Peyer's patch (tissue), 4 donors: Measurements from ENCODE around the gene GRID2. TPM values are rescaled to one million over a fixed set of nuclear protein-coding genes. Genes with fewer than 3 reads are reported as not detected.

Experiments
- DNase-seq, 3 donors: peaks; one replicate each; pipeline ENCODE4 v3.0.0-alpha.2; 2017 to 2019
- H3K27ac ChIP-seq, 4 donors: fragments of 200-600 bp; sonication (generic); one replicate each; pipeline ENCODE4 v1.5.1; 2016 to 2019
- H3K27me3 ChIP-seq, 2 donors: fragments of 200-600 bp; sonication (generic); one replicate each; pipeline ENCODE4 v1.5.1; 2019
- H3K36me3 ChIP-seq, 3 donors: fragments of 200-600 bp; sonication (generic); one replicate each; pipeline ENCODE4 v1.5.1; 2016 to 2019
- H3K4me1 ChIP-seq, 4 donors: fragments of 200-600 bp; sonication (generic); one replicate each; pipeline ENCODE4 v1.5.1; 2016 to 2019
- H3K4me3 ChIP-seq, 4 donors: fragments of 200-600 bp; sonication (generic); 1 replicate in 3 of 4; 2 replicates in 1 of 4; pipeline ENCODE4 v1.5.1; 2016 to 2019; ENCODE audit warnings: mild to moderate bottlenecking in 1 of 4
- H3K9me3 ChIP-seq, 4 donors: fragments of 200-600 bp; sonication (generic); one replicate each; pipeline ENCODE4 v1.5.1; 2016 to 2019; ENCODE audit warnings: mild to moderate bottlenecking in 1 of 4
- POLR2A ChIP-seq, 2 donors: fragments of 450-650 bp; IDR thresholded peaks; one replicate each; pipeline ENCODE4 v1.5.1; 2017; ENCODE audit warnings: antibody characterized with exemption in 2 of 2, mild to moderate bottlenecking in 2 of 2, moderate library complexity in 2 of 2
- total RNA-seq, 4 donors: library from RNA; depleted of rRNA; stranded (reverse); fragments of >200 nt; gene quantifications; one replicate each; pipeline ENCODE4 v1.1.0, GENCODE V29; 2016
- TF ChIP-seq, protein P1 (sequence below), 6 experiments: fragments of 450-650 bp in 4 of 6; fragments of 200-600 bp in 2 of 6; sonication (generic) in 1 of 6; IDR thresholded peaks; one replicate each; pipeline ENCODE4 v1.5.1; 2017 to 2019; ENCODE audit warnings: antibody characterized with exemption in 6 of 6, mild to moderate bottlenecking in 3 of 6, moderate library complexity in 1 of 6

Gene GRID2
- total RNA-seq, 4 donors from 2014 or later, result 0.54 TPM; not detected in 3

DNA sequence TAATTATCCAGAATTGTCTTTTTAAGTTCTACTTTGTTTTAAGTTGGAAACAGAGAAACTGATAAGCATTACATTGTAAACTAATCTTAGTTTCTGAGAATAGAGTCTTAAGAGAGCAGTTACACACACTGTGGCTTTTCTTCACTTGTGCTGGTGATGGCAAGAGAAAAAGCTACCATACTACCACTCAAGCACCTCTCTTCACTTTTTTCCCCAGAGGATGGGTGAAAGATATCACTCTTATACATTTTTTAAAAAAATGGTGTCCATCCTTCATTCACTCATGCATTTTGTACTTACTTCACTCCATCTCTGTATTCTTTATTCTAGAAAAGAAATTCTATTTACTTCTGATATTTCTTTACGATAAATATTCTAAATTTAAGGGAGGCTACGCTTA is 42.5 kb upstream of the GRID2 start:
- no peaks in the 10 kb centered on the region for H3K4me1 ChIP-seq
- DNase-seq, result no peak
- no peaks in the 10 kb centered on the region for H3K36me3 ChIP-seq
- TF ChIP-seq, protein P1, sequence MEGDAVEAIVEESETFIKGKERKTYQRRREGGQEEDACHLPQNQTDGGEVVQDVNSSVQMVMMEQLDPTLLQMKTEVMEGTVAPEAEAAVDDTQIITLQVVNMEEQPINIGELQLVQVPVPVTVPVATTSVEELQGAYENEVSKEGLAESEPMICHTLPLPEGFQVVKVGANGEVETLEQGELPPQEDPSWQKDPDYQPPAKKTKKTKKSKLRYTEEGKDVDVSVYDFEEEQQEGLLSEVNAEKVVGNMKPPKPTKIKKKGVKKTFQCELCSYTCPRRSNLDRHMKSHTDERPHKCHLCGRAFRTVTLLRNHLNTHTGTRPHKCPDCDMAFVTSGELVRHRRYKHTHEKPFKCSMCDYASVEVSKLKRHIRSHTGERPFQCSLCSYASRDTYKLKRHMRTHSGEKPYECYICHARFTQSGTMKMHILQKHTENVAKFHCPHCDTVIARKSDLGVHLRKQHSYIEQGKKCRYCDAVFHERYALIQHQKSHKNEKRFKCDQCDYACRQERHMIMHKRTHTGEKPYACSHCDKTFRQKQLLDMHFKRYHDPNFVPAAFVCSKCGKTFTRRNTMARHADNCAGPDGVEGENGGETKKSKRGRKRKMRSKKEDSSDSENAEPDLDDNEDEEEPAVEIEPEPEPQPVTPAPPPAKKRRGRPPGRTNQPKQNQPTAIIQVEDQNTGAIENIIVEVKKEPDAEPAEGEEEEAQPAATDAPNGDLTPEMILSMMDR (IDR thresholded peaks at IDR 0.05), result no peak
- TF ChIP-seq POLR2A (IDR thresholded peaks at IDR 0.05), result no peak
- H3K9me3 ChIP-seq, result no peaks in the 10 kb centered on the region
- H3K27ac ChIP-seq, result no peak overlapping the region
- no peaks in the 10 kb centered on the region for H3K27me3 ChIP-seq
- no peak overlapping the region for H3K4me3 ChIP-seq

DNA sequence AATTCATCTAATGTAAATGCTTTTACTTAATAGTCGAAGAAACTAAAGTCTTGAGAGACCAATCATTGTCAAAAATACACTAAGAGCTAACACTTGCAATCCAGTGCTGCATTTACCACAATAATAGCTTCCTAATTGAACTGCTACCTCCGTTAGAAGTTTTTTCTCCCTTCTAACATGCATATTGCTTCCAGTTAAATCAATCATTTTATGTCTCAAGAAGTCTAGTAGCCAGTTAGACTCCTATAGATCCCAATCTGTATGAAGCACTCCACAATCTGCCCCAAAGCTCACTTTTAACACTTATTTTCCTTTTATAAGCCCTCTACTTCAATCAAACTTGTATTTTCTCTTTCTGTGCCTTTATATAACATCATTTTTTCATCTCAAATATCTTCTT is 41.4 kb upstream of the GRID2 start:
- Histone ChIP-seq H3K36me3 (no peaks in the 10 kb centered on the region), H3K27ac (no peak overlapping the region), H3K4me3 (no peak overlapping the region), H3K4me1 (no peaks in the 10 kb centered on the region), H3K27me3 (no peaks in the 10 kb centered on the region), H3K9me3 (no peaks in the 10 kb centered on the region)
- TF ChIP-seq POLR2A (IDR thresholded peaks at IDR 0.05), result no peak
- TF ChIP-seq, protein P1 (IDR thresholded peaks at IDR 0.05), result no peak
- no peak for DNase-seq

DNA sequence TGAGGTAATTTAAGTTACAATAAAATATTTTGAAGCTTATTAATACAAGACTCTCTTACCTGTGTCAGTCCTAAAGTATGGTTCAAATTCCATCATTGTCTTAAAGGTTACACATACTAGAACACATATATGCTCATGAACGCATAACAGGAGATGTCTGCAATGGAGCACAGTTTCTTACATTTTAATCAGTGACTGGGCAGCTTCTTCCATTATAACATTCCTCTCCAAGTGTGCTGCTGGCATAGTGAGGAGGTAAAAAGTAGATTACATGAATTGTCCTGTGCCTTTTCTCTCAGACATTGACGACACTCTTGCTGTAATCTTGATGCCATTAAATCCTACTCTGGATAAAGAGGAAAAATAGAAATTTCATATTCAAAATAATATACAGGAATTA is 40.8 kb upstream of the GRID2 start:
- Histone ChIP-seq H3K9me3 (no peaks in the 10 kb centered on the region), H3K4me1 (no peaks in the 10 kb centered on the region), H3K27ac (no peak overlapping the region), H3K36me3 (no peaks in the 10 kb centered on the region), H3K4me3 (no peak overlapping the region), H3K27me3 (no peaks in the 10 kb centered on the region)
- TF ChIP-seq POLR2A (IDR thresholded peaks at IDR 0.05), result no peak
- TF ChIP-seq, protein P1 (IDR thresholded peaks at IDR 0.05), result no peak
- DNase-seq, result no peak

DNA sequence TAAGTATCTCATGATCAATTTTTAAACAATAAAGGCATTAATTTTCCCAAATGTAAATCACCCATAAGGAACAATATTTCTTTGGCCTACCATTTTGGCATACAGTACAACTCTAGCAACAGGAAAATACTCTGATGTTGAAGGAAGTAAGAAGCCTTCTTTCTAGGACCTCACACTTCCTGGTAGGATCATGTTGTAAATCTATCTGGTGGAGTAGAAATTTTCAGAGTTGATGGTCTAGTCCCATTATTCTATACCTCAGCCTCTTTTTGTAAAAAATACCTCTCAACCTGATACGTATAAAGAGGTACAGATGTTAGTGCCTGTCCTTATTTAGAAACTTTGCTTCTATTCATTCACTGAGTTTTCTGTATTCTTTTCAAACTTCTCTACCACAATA is 40.2 kb upstream of the GRID2 start:
- TF ChIP-seq, protein P1 (IDR thresholded peaks at IDR 0.05), result no peak
- no peak for TF ChIP-seq POLR2A (IDR thresholded peaks at IDR 0.05)
- Histone ChIP-seq H3K36me3 (no peaks in the 10 kb centered on the region), H3K27me3 (no peaks in the 10 kb centered on the region), H3K4me3 (no peak overlapping the region), H3K27ac (no peak overlapping the region), H3K9me3 (no peaks in the 10 kb centered on the region), H3K4me1 (no peaks in the 10 kb centered on the region)
- DNase-seq, result no peak

DNA sequence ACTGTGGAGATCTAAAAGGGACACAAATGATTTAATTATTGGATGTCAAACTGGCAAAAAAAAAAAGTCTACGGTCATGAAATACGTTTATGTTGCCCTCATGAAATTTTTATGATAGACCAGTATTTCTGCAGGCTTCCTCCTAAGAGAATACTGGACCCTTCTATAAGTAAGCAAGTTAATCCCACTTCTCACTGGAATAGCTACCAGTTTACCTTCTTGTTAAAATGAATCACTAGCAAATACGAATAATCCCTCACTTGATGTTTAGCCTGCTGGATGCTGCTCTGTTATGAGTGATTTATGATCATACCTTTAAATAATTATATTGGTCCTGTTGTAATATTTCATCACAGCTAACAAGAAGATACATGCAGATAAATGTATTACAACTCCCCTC is 39.6 kb upstream of the GRID2 start:
- Histone ChIP-seq H3K9me3 (no peaks in the 10 kb centered on the region), H3K27ac (no peak overlapping the region), H3K4me3 (no peak overlapping the region), H3K27me3 (no peaks in the 10 kb centered on the region), H3K36me3 (no peaks in the 10 kb centered on the region), H3K4me1 (no peaks in the 10 kb centered on the region)
- TF ChIP-seq, protein P1 (IDR thresholded peaks at IDR 0.05), result no peak
- TF ChIP-seq POLR2A (IDR thresholded peaks at IDR 0.05), result no peak
- no peak for DNase-seq

DNA sequence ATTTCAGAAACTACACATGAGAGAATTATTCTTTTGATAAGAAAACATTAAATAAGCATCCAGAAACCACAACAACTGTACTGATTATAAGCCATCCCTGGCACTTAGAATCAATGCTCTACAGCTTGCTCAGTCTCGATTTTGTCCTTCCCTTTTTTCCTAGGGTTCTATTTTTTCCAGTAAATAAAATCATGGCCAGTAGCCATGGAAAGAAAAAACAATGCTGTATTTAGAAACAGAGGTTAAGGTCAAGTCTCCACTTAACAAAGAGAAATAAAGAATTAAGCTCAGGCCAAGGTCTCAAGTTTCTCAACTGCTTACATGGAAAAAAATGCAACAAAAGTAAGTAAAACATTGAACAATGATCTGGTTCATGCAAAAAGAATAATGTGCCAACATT is 38.7 kb upstream of the GRID2 start:
- no peaks in the 10 kb centered on the region for H3K4me1 ChIP-seq
- DNase-seq, result no peak
- H3K27me3 ChIP-seq, result no peaks in the 10 kb centered on the region
- no peaks in the 10 kb centered on the region for H3K9me3 ChIP-seq
- no peaks in the 10 kb centered on the region for H3K36me3 ChIP-seq
- no peak for TF ChIP-seq POLR2A (IDR thresholded peaks at IDR 0.05)
- TF ChIP-seq, protein P1 (IDR thresholded peaks at IDR 0.05), result no peak
- no peak overlapping the region for H3K27ac ChIP-seq
- H3K4me3 ChIP-seq, result no peak overlapping the region
